Naive thymus-derived CD8-positive, alpha-beta T cell (primary cell): ENCODE data around the gene POPDC2. TPM values are rescaled to one million over a fixed set of nuclear protein-coding genes. Genes with fewer than 3 reads are reported as not detected.

ENCODE experiments used
- ATAC-seq, 2 donors: fragments of 150-1000 bp; cut with Tn5 transposase in 1 of 2; sonication (Bioruptor Pico), chemical (Tn5 transposase) in 1 of 2; 1 replicate in 1 of 2; 2 replicates in 1 of 2; pipeline ENCODE4 v1.10.0; 2021; ENCODE audit warnings: mild to moderate bottlenecking in 2 of 2, moderate library complexity in 2 of 2
- POLR2A ChIA-PET: fragments of 350-600 bp; sonication (Branson Sonifier 250); formaldehyde crosslinking; loops from one replicate; lab custom pipeline; 2021; ENCODE audit warnings: antibody characterized with exemption; lab: Charles Lee
- DNase-seq, 10 donors: peaks; one replicate each; pipeline versions ENCODE4 v3.0.0 to v3.0.0-alpha.2; 2020 to 2022
- H3K27ac Mint-ChIP-seq, 10 donors: one replicate each; pipeline ENCODE4 v1.8.0; 2020 to 2022; ENCODE audit warnings: mild to moderate bottlenecking in 10 of 10, mixed read lengths in 10 of 10, moderate library complexity in 4 of 10, inconsistent platforms in 1 of 10
- H3K27me3 Mint-ChIP-seq, 5 donors: one replicate each; pipeline ENCODE4 v1.8.0; 2021 to 2022; ENCODE audit warnings: mixed read lengths in 5 of 5
- H3K36me3 Mint-ChIP-seq, 3 donors: one replicate each; pipeline ENCODE4 v1.8.0; 2020 to 2022; ENCODE audit warnings: mixed read lengths in 3 of 3, mild to moderate bottlenecking in 2 of 3, inconsistent platforms in 1 of 3
- H3K4me1 Mint-ChIP-seq, 4 donors: one replicate each; pipeline ENCODE4 v1.8.0; 2021 to 2022; ENCODE audit warnings: mixed read lengths in 4 of 4
- H3K4me3 Mint-ChIP-seq, 10 donors: one replicate each; pipeline ENCODE4 v1.8.0; 2020 to 2022; ENCODE audit warnings: mild to moderate bottlenecking in 10 of 10, mixed read lengths in 10 of 10, moderate library complexity in 6 of 10, inconsistent platforms in 1 of 10
- H3K9me3 Mint-ChIP-seq, 9 donors: one replicate each; pipeline ENCODE4 v1.8.0; 2020 to 2022; ENCODE audit warnings: mixed read lengths in 9 of 9, mild to moderate bottlenecking in 3 of 9, inconsistent platforms in 1 of 9, moderate library complexity in 1 of 9
- polyA plus RNA-seq, 3 donors: library from polyadenylated mRNA; unstranded; fragments of 300-500 nt; fragmentation: Illumina TruSeq; gene quantifications; one replicate each; pipeline ENCODE4 v1.2.3, GENCODE V29; 2021
- total RNA-seq, 8 experiments: library from RNA in 2 of 8; stranded (reverse) in 2 of 8; gene quantifications; one replicate each; pipeline ENCODE4 v1.2.3 and lab custom pipeline; 2021 to 2026

Gene POPDC2
- total and polyA plus RNA-seq, 5 experiments from 2014 or later = 1.1 to 8.4 (median 2.6) TPM

DNA sequence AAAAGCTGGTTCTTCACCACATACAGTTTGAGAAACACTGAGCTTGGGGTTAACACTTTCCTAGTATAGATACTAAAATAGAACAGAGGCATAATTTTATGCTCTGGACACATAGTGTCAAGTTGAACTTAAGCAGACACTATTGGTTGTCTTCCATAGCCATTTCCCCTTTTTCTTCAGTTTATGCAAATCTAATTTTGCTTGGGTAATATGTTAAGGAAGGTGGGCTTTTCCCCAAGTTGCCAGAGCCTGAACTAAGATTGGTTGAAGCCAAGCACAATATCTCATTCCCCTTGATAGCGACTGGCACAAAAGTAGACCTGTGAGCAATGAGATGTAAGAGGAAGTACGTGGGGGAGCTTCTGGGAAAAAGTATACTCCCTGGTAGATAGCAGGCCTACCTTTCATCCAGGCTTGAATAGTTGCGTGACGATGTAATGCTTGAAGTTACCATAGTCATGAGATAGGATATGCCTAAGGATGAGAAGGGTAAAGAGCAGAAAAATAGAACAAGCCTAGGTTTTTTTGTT lies 4.5 kb upstream of the POPDC2 start:
- H3K27me3 Mint-ChIP-seq = no peaks in the 10 kb centered on the region
- ATAC-seq (no peak), DNase-seq (no peak)
- H3K36me3 Mint-ChIP-seq = peaks cover 0 to 20% (median 2%) of the 10 kb centered on the region in 3 donors
- POLR2A ChIA-PET = interaction anchor here (0.5 to 1.4 kb wide), 2 partner anchors 8 to 55 kb away, joined by 3 to 5 read pairs; no protein-coding TSS in a partner anchor
- no peak overlapping the region for H3K4me3 Mint-ChIP-seq
- no peaks in the 10 kb centered on the region for H3K9me3 Mint-ChIP-seq
- peak overlapping the region in 2 of 10 donors; percentile 34 to 82 for H3K27ac Mint-ChIP-seq
- H3K4me1 Mint-ChIP-seq = peaks cover 0 to 13% (median 4%) of the 10 kb centered on the region in 4 donors

DNA sequence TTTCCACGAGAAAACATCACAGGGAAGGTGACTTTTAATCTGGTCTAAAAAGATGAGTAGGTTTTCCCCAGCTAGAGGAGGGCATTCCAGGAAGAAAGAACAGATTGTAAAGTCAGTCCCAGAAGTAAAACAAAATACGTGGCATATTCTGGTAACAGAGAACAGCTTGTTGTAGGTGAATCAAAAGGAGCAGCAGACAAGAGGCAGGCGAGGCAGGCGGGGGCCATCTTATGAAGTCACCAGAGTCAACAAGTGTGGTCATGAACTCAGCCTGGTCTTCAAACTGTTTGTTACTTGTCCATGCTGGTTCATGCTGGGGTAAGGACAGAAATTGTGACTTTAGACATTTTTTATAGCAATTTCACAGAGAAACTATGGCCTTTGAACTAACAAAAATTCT lies 4.0 kb upstream of the POPDC2 start:
- Mint-ChIP-seq H3K36me3 (peaks cover 0 to 20% (median 4%) of the 10 kb centered on the region in 3 donors), H3K27me3 (no peaks in the 10 kb centered on the region), H3K9me3 (no peaks in the 10 kb centered on the region), H3K27ac (peak overlapping the region in 3 of 10 donors; percentile 19 to 67 (median 34)), H3K4me1 (peaks cover 0 to 12% (median 3%) of the 10 kb centered on the region in 4 donors), H3K4me3 (no peak overlapping the region)
- DNase-seq (no peak), ATAC-seq (no peak)
- POLR2A ChIA-PET = interaction anchor here (0.5 to 1.4 kb wide), 2 partner anchors 9 to 55 kb away, joined by 3 to 5 read pairs; no protein-coding TSS in a partner anchor

DNA sequence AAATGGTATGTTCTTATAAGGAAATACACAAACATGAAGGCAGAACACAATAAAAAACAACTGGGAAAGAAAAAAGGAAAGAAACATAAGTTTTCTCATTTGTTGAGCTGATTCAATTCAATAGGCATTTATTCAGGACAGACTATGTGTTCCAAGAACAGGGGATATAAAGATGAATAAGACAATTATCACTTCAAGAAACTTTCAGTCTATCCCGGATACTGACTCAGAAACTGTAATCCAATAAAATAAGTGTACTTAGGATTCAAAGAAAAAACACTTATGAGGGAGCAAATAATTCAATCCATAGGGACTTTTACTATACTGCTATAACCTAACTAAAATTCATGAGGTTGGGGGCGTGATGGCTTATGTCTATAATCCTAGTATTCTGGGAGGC lies 3.5 kb upstream of the POPDC2 start:
- no peak for ATAC-seq
- POLR2A ChIA-PET = interaction anchor here (1.4 kb wide), 1 partner anchor 9 kb away, joined by 5 read pairs; no protein-coding TSS in a partner anchor
- DNase-seq = no peak
- no peaks in the 10 kb centered on the region for H3K27me3 Mint-ChIP-seq
- no peaks in the 10 kb centered on the region for H3K9me3 Mint-ChIP-seq
- no peak overlapping the region for H3K4me3 Mint-ChIP-seq
- peaks cover 0 to 17% (median 4%) of the 10 kb centered on the region in 3 donors for H3K36me3 Mint-ChIP-seq
- H3K4me1 Mint-ChIP-seq = peaks cover 0 to 12% (median 3%) of the 10 kb centered on the region in 4 donors
- H3K27ac Mint-ChIP-seq = peak overlapping the region in 3 of 10 donors; percentile 23 to 67 (median 34)

DNA sequence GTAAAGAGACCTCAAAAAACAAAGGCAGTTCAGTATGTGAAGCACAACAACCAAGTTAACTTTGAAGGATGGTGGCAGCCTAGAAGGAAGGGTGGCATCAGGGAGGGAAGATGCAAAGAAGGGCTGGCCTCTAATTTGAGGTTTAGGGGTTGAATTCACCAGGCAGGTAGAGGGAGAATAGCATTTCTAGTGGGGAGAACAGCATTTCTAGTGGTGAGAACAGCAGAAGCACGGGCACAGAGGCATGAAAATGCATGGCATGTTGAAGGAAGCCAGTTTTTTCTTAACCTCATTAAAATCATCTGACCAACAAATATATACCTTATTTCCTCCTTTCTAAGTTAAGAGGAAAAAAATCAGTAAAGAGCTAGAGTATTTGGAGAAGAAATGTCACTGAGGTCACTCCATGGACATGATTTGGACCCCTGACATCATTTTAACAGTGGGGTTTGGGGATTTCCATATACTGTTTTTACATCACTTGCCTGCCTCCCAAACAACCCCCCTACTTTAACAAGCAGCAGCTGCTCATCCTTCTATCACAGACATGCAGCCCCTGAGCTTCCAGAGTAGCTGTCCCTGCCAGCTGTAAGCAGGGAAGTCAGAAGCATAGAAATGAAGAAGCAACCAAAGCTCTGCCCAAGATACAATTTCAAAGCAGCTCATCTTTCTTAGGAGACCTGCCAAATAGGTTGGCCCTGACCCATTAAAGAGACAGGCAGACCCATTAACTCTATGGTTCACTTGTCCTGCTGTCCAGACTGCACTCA lies 2.4 kb upstream of the POPDC2 start:
- POLR2A ChIA-PET = no interaction called here
- no peak overlapping the region for H3K4me3 Mint-ChIP-seq
- H3K9me3 Mint-ChIP-seq = no peaks in the 10 kb centered on the region
- no peaks in the 10 kb centered on the region for H3K27me3 Mint-ChIP-seq
- no peak for ATAC-seq
- no peak for DNase-seq
- peaks cover under 1 to 16% (median 5%) of the 10 kb centered on the region in 4 donors for H3K4me1 Mint-ChIP-seq
- H3K27ac Mint-ChIP-seq = peak overlapping the region in 8 of 10 donors; percentile 4 to 68 (median 30)
- H3K36me3 Mint-ChIP-seq = peaks cover 0 to 16% (median 4%) of the 10 kb centered on the region in 3 donors

DNA sequence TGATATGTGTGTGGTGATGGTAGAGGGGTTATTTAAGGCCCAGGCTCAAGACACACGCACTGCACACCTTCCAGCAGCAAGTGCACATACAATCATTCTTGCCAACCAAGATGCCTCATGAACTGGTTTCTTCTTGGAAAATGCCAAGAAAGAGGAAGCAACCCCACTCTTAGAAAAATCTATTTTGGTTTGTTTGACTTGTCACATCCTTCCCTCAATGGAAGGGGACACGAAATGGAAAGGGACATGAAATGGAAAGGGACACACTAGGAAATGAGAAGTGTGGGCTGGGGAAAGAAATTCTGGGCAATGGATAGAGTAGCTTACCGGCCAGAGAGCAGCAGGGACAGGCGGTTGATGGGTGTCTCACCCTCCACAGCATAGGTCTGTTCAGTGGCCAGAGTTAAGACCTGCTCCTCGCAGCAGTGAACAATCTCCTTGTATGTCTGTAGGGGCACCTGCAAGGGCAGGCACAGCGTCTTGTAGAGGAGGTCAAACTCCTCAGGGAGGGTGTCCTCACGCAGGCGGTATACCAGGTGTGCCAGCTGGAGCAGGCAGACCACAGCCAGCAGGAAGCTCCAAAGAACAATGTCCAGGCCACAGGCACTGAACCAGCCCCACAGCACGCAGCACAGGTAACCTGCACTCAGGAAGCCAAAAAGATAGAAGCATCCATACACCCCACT lies 640 bp downstream of the POPDC2 start:
- Mint-ChIP-seq H3K27ac (no peak overlapping the region), H3K27me3 (no peaks in the 10 kb centered on the region), H3K9me3 (no peaks in the 10 kb centered on the region), H3K4me3 (no peak overlapping the region), H3K4me1 (peaks cover 4 to 17% (median 12%) of the 10 kb centered on the region in 4 donors), H3K36me3 (peaks cover 0 to 11% (median 4%) of the 10 kb centered on the region in 3 donors)
- ATAC-seq (no peak), DNase-seq (no peak)
- POLR2A ChIA-PET = interaction anchor here (0.6 kb wide), 1 partner anchor 9 kb away, joined by 3 read pairs; no protein-coding TSS in a partner anchor

DNA sequence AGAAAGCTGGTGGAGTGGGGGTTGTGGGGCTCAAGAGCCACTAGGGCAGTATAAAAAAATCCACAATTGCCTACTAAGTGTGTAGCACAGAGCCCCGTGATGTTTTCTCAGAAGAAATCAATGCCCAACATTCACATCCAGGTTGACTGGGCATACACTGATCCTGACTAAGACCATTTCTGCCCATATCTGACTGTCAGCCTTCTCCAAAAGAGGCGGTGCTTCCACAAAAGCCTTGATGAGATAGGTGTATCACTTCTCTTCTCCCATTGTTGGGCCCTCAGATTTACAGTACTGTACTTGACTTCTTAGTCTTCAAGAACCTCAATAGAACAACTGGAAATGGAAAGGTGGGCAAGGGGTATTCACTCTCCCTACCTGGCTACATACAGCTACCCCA lies 1.4 kb downstream of the POPDC2 start:
- no peaks in the 10 kb centered on the region for H3K9me3 Mint-ChIP-seq
- H3K4me1 Mint-ChIP-seq = peaks cover 4 to 14% (median 11%) of the 10 kb centered on the region in 4 donors
- no peaks in the 10 kb centered on the region for H3K27me3 Mint-ChIP-seq
- H3K27ac Mint-ChIP-seq = no peak overlapping the region
- peaks cover 0 to 11% (median 4%) of the 10 kb centered on the region in 3 donors for H3K36me3 Mint-ChIP-seq
- POLR2A ChIA-PET = no interaction called here
- ATAC-seq (no peak), DNase-seq (no peak)
- no peak overlapping the region for H3K4me3 Mint-ChIP-seq

DNA sequence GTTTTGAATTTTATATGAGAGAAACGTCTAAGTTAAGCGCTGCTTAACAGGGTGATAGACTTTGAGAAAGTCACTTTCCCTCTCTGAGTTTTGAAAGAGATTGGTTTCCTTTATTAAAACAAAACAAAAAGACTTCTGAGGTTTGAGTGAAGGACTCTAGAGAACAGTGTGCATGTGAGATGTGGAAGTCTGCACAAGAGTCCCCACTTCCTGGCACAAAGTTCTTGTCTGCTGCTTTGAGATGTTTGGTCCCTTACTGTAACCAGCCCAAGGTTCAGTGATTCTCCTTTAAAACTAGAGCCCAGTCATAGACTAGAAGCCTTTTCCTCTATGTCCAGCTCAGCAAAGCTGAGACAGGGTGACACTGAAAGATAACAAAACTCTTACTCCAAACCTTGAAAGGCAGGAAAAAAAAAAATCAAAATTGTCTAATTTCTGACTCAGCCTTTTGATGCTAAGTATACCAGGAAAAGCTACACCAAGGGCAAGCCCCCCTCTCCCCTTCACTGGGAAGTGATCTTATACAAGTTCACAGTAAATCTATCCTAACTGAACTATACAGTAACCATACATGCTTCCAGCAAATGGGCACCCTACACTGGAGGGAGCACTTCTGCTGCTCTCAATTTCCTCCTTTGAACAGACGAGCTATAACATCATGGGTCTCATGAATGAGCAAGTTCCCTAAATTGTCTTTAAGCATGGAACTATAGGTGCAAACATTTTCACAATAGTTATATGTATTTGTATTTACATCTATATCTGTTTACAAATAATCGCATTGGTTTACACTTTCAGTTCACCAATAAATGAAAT lies 2.3 kb downstream of the POPDC2 start:
- no peaks in the 10 kb centered on the region for H3K9me3 Mint-ChIP-seq
- H3K27me3 Mint-ChIP-seq = no peaks in the 10 kb centered on the region
- peaks cover under 1 to 11% (median 5%) of the 10 kb centered on the region in 3 donors for H3K36me3 Mint-ChIP-seq
- ATAC-seq = peak in 1 of 2 donors; percentile 36
- H3K27ac Mint-ChIP-seq = peak overlapping the region in 2 of 10 donors; percentile 22 to 33
- no peak for DNase-seq
- POLR2A ChIA-PET = no interaction called here
- H3K4me3 Mint-ChIP-seq = peak overlapping the region in 2 of 10 donors; percentile 26 to 49
- peaks cover 4 to 14% (median 10%) of the 10 kb centered on the region in 4 donors for H3K4me1 Mint-ChIP-seq

DNA sequence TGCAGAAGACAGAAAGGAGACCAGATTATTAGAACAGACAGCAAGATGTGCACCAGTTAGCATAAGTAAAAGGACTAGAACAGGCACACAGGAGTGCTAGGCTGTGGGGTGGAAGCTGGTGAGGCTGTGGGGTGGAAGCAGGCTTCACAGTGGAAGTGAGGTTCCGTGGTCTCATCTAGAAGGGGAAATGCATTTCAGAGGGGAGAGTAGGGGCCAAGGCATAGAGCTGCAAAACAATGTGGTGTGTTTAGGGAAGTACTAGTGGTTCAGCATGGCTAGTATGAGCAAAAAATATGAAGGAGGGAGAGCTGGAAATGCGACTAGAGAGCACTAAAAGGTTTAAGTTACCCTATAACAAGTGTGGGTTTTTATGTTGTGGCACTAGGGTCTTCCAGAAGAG lies 6.5 kb downstream of the POPDC2 start:
- H3K27ac Mint-ChIP-seq = peak overlapping the region in 2 of 10 donors; percentile 25 to 27
- H3K9me3 Mint-ChIP-seq = no peaks in the 10 kb centered on the region
- no peak overlapping the region for H3K4me3 Mint-ChIP-seq
- peaks cover 4 to 14% (median 10%) of the 10 kb centered on the region in 4 donors for H3K4me1 Mint-ChIP-seq
- peaks cover 3 to 19% (median 13%) of the 10 kb centered on the region in 3 donors for H3K36me3 Mint-ChIP-seq
- no peaks in the 10 kb centered on the region for H3K27me3 Mint-ChIP-seq
- POLR2A ChIA-PET = no interaction called here
- ATAC-seq (no peak), DNase-seq (no peak)

DNA sequence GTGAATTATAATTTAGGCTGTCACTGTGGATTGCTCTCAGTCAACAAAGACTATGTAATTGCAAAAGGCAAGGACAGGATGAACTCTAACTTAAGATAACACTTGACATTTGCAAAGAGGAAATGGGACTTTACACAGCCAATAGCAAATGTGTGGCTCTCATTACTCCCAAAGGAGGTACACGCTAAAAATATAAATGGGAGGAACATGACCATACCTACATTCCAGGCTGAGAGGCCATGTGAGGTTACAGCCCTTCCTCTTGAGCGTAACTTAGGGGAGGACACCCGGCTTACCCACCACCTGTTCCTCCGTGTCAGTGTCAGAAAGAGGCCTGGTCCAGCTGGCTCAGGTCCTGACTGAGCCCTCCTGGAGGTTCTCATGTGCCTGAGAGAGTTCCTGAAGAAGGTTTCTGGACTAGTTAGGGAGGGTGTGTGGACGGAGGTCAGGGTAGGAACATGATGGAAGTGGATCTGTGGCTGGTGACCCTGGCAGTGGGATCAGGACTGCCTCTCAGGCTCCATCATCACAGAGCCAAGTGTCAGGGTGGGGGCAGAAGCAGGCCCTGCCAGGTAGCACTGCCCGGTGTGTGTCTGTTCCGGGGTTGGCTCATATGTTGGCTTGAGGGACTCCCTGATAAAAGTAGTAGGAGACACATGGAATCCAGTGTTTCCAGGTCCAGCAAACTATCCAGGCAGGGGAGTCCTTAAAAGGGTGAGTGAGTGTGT lies 7.9 kb downstream of the POPDC2 start:
- POLR2A ChIA-PET = no interaction called here
- Mint-ChIP-seq H3K36me3 (peaks cover 3 to 25% (median 25%) of the 10 kb centered on the region in 3 donors), H3K4me3 (no peak overlapping the region)

DNA sequence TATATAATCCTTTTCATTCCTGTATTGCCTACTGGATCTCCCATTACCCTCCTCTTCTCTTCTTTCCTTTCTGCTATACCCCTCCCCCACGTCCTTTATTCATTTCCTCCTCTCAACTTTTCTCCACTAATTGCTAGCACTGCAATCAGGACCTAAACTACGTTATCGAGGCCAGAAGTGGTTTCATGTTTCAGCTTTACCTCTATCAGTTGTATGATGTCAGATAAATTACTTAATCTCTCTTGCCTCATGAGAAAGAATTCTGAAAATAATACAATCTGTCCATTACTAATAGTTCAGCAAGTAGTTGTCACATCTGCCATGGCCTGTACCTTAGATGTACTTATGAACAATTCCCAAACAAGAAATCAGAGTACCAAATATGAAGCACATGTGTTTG lies 10.6 kb downstream of the POPDC2 start:
- Mint-ChIP-seq H3K27me3 (no peaks in the 10 kb centered on the region), H3K36me3 (peaks cover 11 to 48% (median 29%) of the 10 kb centered on the region in 3 donors), H3K9me3 (no peaks in the 10 kb centered on the region), H3K4me1 (peaks cover 0 to 6% (median 1%) of the 10 kb centered on the region in 4 donors), H3K27ac (no peak overlapping the region), H3K4me3 (no peak overlapping the region)
- ATAC-seq (no peak), DNase-seq (no peak)
- POLR2A ChIA-PET = no interaction called here

More for the DNA sequence above, 7.9 kb downstream of the POPDC2 start:
- Mint-ChIP-seq H3K27ac (no peak overlapping the region), H3K4me1 (peaks cover 2 to 6% (median 6%) of the 10 kb centered on the region in 4 donors), H3K9me3 (no peaks in the 10 kb centered on the region), H3K27me3 (no peaks in the 10 kb centered on the region)
- no peak for DNase-seq
- ATAC-seq = no peak

DNA sequence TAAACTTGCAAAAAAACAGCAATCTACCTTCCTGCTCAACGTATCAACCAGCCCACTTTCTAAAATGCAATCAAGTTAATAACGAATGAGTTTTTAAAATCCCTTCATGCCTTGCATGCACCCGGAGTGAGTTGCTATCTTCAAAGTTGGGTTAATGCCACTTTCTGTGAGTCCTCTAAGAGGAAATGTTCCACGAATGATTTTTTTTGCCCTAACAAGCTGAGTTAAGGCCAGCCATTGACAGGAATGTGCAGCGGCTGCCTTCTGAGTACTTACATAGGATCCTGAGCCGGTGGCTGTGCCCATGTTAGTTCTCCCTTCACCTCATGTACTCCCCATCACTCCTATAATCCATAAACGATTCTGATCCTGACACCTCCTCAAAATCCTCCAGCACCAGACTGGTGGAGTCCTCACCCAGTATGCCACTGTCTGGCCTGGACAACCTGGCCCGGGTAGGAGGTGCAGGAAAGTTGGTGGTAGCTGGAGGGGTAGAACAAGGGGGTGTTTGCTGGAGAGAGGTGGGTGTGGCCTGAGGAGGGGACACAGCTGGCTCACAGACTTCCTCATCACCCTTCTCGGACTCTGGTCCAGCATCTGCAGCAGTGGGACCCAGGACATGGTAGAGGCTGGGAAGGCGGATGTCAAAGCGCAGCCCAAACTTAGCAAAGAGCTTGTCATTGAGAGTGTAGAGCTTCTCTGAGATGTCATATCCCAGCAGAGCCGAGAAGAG lies 12.4 kb downstream of the POPDC2 start:
- no peaks in the 10 kb centered on the region for H3K9me3 Mint-ChIP-seq
- peaks cover 9 to 53% (median 27%) of the 10 kb centered on the region in 3 donors for H3K36me3 Mint-ChIP-seq
- H3K4me3 Mint-ChIP-seq = no peak overlapping the region
- POLR2A ChIA-PET = no interaction called here
- ATAC-seq (no peak), DNase-seq (no peak)
- H3K4me1 Mint-ChIP-seq = peaks cover 0 to 4% (median 1%) of the 10 kb centered on the region in 4 donors
- no peaks in the 10 kb centered on the region for H3K27me3 Mint-ChIP-seq
- no peak overlapping the region for H3K27ac Mint-ChIP-seq
